Fibroblast of pulmonary artery (primary cell): ENCODE measurements around the gene STN1.
A peak's percentile ranks its signal among the peaks of the same experiment; 100 is the strongest.

ENCODE experiments used
- DNase-seq: peaks from one replicate; pipeline ENCODE4 v3.0.0-alpha.2; 2010; ENCODE audit warnings: low read depth
- H3K4me3 ChIP-seq: replicated peaks from 2 replicates; pipeline ENCODE4 v1.5.1; 2011; ENCODE audit warnings: low read depth, mild to moderate bottlenecking, control low read depth, low read length, moderate library complexity
- TF ChIP-seq, protein P1 (sequence below): IDR thresholded peaks from 2 replicates; pipeline ENCODE4 v1.5.1; 2011; ENCODE audit warnings: mild to moderate bottlenecking, control low read depth, low read length, inconsistent platforms; ENCODE audit errors: missing control alignments

STN1 gene, protein sequence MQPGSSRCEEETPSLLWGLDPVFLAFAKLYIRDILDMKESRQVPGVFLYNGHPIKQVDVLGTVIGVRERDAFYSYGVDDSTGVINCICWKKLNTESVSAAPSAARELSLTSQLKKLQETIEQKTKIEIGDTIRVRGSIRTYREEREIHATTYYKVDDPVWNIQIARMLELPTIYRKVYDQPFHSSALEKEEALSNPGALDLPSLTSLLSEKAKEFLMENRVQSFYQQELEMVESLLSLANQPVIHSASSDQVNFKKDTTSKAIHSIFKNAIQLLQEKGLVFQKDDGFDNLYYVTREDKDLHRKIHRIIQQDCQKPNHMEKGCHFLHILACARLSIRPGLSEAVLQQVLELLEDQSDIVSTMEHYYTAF

DNA sequence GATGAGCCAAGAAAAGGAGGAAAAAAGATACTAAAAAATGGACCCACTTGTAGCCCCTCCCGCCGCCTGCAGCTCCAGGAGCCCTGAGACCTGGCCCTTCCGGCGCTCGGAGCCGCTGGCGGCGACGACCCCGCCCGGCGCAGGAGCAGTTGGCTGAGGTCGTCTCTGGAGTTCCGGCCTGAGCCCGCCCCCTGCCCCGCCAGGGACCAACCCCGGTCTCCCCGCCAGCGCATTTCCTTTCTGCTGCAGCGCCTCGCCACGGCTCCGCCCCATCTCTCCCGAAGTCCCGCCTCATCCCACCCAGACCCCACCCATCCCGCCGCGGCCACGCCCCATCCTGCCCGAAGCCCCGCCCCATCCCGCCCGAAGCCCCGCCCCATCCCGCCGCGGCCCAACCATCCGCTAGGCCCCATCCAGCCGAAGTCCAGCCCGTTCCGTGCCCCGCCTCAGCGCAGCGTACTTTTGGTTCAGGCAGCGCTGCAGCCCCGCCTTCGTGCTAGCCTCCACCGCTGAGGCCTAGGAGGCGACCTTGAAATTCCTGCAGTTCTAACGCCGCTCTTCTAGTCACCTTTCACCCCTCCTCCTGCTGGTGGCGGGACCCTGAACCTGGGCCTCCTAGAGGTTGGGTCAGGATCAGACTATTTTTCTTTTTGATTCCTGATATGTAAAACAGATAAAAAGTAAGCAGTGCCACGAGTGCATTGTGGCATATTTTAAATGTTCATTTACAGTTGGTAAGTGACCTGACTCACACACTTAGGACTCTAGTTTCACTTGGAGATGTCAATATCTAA, at the start of gene STN1:
Gene STN1, minus strand, starts transcription at position 132 of the 794 bp plus-strand sequence. CDS start 590 bp downstream, outside the sequence.
- peak; percentile 98 for DNase-seq
- TF ChIP-seq, protein P1, sequence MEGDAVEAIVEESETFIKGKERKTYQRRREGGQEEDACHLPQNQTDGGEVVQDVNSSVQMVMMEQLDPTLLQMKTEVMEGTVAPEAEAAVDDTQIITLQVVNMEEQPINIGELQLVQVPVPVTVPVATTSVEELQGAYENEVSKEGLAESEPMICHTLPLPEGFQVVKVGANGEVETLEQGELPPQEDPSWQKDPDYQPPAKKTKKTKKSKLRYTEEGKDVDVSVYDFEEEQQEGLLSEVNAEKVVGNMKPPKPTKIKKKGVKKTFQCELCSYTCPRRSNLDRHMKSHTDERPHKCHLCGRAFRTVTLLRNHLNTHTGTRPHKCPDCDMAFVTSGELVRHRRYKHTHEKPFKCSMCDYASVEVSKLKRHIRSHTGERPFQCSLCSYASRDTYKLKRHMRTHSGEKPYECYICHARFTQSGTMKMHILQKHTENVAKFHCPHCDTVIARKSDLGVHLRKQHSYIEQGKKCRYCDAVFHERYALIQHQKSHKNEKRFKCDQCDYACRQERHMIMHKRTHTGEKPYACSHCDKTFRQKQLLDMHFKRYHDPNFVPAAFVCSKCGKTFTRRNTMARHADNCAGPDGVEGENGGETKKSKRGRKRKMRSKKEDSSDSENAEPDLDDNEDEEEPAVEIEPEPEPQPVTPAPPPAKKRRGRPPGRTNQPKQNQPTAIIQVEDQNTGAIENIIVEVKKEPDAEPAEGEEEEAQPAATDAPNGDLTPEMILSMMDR: no peak
- peak within 1 kb of the TSS; percentile 82 for H3K4me3 ChIP-seq

DNA sequence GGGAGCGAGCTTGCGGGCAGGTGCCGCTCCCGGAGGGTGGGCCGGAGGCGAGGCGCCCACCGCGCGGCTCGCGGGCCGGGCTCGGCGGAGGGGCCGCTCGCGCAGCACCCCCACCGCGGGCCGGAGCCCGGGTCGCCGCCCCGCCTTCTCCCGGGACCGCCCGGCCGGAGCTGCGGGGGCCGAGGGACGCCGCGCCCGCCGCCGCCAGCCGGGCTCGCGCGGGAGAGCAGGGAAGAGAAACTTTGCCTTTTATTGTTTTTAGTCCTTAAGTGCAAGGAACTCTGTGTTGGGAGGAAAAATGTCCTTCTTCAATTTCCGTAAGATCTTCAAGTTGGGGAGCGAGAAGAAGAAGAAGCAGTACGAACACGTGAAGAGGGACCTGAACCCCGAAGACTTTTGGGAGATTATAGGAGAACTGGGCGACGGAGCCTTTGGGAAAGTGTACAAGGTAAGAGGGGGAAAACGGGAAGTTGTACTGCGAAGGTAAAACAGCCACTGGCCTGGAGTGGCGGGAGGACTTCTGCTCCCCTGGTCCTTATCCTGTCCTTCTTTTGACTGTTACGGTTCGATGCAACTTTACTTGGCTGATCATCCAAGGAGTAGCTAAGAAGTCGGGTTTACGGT, 49.6 kb upstream of the STN1 start:
- TF ChIP-seq, protein P1: no peak
- DNase-seq: peak; percentile 24
- H3K4me3 ChIP-seq: peak overlapping the region; percentile 78

DNA sequence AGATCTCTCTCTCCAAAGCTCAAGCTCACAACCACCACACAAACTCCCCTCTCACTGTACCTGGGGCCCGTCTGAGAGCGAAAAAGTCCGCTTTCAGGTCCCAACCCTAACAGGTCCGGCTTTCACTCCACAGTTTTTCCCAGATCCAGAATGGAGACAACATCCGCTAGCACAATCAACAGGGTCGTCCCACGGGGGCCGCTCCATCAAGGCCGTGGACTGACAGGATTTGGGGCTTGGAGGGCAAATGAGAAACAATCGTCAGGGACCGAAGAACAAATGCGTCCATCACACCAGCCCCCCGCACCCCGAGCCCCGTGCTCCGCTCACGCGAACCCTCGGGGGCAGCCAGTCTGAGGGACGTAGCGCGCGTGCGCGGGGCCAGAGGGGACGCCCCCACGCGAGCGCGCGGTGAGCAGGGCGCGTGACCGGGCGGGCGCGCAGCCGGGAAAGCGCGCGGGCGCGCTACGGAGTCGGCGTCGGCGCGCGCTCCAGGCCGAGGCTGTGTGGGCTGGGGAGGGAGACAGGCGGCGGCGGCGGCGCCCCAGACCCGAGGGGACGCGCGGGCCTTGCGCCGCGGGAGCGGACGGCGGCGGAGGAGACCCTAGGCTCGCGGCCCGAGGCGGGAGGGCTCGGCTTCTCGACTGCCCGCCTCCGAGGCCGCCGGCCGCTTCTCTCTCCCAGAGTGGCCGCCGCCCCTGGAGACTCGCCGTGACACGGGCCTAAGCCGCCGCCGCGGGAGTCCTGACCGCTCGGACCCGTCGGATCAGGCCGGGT, 48.9 kb upstream of the STN1 start, which contains the start of gene SLK:
Gene SLK, plus strand, starts transcription at position 470 of the 777 bp plus-strand sequence. CDS start 606 bp downstream, outside the sequence.
- TF ChIP-seq, protein P1: no peak
- peak within 1 kb of the TSS; percentile 78 for H3K4me3 ChIP-seq
- peak; percentile 85 for DNase-seq

DNA sequence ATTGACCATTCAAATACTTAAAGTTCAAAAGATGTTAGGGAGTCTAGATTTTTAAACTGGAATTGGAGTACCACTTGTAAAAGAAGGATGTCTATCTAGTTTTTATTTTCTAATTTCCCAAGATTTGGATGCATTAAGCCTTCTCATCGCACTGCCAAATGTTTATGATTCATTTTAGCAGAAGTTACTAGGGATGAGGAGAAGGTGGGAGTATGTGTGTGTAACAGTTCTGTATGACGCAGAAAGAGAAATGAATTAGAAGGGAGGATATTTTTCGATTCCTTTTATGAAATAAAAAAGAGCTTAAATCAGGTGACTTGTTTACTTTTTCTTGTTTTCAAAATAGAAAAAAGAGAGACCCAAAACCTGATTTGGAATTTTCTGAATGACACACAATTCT, 42.1 kb upstream of the STN1 start:
- TF ChIP-seq, protein P1: no peak
- H3K4me3 ChIP-seq: no peak overlapping the region
- DNase-seq: peak; percentile 81

DNA sequence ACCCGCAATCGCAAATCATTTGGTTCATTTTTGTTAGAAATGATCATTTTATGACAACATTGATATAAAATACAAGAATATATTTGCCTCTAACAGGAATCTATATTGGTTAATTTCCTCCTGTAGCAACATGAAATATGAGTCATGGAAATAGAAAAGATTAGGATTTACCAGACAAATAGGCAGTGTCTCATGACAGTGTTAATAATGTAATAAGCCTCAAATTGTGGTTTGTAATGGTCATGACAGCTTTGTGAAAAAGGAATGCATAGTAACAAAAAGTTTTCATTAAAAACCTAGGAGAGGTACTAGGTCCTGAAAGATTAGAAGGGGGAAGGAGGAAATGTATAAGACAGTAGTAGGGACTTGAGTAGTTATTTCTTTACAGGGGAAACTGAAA, 41.0 kb upstream of the STN1 start:
- H3K4me3 ChIP-seq: no peak overlapping the region
- TF ChIP-seq, protein P1: no peak
- DNase-seq: peak; percentile 39

DNA sequence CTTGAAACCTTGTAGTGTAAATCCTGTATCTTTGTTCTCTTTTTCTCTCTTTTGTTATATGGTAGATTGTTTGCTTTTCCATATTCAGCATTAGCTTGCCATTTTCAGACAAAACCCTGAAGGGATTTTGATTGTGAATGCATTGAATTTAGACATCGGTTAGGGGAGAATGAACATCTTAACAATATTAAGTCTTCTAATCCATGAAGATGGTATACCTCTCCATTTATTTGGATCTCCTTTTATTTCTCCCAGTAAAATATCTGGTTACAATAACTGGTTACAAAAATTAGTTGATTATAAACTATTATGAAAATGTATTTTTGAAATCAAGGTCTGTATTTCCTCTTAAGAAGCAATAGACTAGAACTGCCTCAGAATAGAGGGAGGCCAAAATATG, 36.6 kb upstream of the STN1 start:
- no peak overlapping the region for H3K4me3 ChIP-seq
- TF ChIP-seq, protein P1: no peak
- DNase-seq: no peak
